NCI-H774 (cell line): ENCODE results near the gene MILR1.
"Not testable (repeated sequence)": the region's sequence is repeated elsewhere in the genome, so short reads cannot be mapped to it uniquely, and the experiment has no call there.

ENCODE experiments used
- DNase-seq: peaks from one replicate; lab custom pipeline; 2025; lab: John Stamatoyannopoulos, UW

MILR1 gene

DNA sequence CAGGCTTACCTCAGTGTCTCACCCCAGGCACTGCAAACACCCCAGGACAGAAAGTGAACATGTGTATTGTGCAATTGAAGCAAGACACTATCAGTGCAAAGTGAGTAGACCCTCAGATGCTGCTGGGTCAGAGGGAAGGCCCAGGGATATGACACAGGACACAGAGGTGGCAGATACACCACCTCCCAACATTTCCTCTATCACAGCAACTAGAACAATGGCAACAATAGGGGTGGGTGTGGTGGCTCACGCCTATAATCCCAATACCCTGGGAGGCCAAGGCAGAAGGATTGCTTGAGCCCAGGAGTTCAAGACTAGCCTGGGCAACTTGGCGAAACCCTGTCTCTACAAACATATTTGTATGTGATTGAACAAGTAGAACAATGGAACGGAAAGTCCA, 22.5 kb downstream of the MILR1 start:
- DNase-seq, result no peak

DNA sequence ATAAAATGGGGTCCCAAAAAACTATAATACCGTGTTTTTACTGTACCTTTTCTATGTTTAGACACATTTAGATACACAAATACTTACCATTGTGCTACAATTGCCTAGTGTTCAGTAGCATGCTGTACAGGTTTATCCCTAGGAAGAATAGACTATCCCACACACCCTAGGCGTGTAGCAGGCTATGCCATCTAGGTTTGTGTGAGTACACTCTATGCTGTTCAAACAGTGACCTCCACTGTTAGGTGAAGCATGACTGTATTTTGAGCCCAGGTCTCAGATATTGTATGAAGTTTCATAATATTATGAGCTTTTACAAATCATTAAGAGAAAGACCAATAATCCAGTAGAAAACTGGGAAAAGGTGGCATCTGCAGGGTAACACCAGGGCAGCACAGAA, 23.6 kb downstream of the MILR1 start:
- DNase-seq, result no peak

GRCh38 chr17:64477849-64478248, 28.9 kb downstream of the MILR1 start:
- DNase-seq, result no peak

DNA sequence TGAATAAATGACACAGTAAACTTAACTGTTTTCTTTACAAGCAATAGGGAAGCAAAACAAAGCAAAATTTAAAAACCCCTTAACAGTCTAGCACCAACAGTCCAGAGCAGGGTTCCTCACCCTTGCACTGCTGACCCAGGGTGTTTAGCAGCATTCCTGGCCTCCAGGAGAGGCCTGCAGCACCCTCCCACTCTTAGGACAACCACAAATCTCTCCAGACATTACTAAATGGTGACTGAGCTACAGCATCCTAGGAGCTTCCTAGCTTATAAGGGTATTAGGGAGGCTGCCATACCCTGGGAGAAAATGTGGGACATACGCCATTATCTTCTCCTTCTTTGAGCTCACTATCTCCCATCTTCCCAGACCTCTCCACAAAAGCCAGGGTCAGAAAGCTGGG, 32.0 kb downstream of the MILR1 start:
- no peak for DNase-seq

GRCh38 chr17:64484380-64484779, 35.5 kb downstream of the MILR1 start:
- DNase-seq, result no peak

- DNase-seq, result no peak
These were observed 39.4 kb downstream of the MILR1 start for GRCh38 chr17:64488301-64488700.

- no peak for DNase-seq
These were observed 42.3 kb downstream of the MILR1 start for GRCh38 chr17:64491034-64491860.

GRCh38 chr17:64491994-64492393, 43.1 kb downstream of the MILR1 start:
- DNase-seq, result no peak

DNA sequence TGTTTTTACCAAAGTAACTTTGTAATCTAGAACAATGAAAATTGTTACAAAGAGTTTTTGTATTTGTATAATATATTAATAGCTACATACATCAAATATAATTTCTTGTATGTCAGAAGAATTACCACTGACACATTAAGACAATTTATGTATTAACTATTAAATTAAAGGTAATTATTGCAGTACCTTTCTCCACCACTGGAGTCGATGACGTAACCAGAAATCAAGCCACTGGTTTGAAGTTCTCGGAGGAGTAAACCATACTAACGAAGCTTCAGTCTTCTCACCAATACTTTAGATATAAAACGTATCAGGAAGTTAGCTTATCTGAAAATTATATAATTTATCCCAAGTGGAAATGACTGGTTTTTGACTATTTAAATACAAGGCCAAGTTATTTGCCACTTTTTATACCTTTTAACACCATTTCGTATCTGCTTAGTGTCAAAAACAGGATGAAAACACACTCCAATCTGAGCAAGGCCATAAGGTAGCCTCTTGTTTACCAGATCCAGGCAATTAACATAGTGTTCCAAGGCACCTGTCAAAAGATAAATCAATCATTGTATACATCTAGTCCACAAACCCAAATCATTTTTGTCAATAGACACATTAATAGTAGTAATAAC, 43.7 kb downstream of the MILR1 start:
- no peak for DNase-seq

GRCh38 chr17:64494121-64494520, 45.2 kb downstream of the MILR1 start:
- DNase-seq, result no peak

- DNase-seq, result not testable (repeated sequence)
These were observed 46.4 kb downstream of the MILR1 start for GRCh38 chr17:64495300-64495699.

- no peak for DNase-seq
These were observed 47.5 kb downstream of the MILR1 start for GRCh38 chr17:64496348-64496785.

- DNase-seq, result peak; percentile 90
These were observed 48.1 kb downstream of the MILR1 start, which contains the start of gene POLG2 for GRCh38 chr17:64496786-64497564. TSS of gene POLG2 (minus strand) at chr17:64497054. CDS start at chr17:64496968, 86 bp downstream.

- DNase-seq, result no peak
These were observed 48.7 kb downstream of the MILR1 start for GRCh38 chr17:64497565-64498035.

DNA sequence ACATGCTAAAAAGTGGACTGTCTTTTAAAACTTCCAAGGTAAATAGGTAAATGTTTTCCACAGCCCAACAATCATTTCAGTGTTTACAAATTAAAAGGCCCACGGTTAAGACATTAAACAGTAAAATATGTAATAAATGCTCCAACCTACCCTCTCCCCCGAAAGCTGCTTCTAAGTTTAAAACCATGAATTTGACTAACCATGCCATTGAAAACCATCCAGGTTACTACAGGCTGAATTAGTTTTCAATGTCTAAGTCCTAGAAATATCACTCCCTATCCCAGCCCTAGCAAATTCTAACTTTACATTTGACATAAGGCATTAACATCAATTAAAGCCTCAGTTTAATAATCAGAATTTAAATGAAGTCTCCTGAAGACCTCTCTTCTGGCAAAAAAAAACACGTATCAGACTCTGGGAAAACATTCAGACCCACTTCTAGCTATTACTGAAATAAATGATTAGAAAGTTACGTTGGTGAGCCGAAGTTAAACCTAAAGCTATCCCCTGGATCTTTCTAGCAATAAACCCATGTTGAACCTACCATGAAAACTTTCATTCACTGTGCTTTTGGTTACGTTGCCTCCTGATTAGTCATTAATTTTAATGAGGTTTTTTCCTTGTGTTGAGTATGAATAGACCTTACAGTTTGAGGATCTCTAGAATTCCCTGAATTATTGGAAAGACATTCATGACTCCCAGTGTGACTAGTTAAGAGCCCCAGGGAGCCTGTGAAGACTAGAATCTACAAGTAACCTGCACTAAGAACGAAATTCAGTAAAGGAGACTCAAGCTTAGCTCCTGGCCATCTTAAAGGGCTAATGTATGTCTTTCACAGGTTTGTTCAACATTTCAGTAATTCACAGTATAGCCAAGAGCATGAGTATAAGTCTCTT, 49.6 kb downstream of the MILR1 start:
- DNase-seq, result no peak

GRCh38 chr17:64499805-64500486, 51.0 kb downstream of the MILR1 start:
- DNase-seq, result no peak

- no peak for DNase-seq
These were observed 51.6 kb downstream of the MILR1 start for GRCh38 chr17:64500487-64500859.

- DNase-seq, result no peak
These were observed 52.2 kb downstream of the MILR1 start for GRCh38 chr17:64500862-64501765.

- no peak for DNase-seq
These were observed 53.1 kb downstream of the MILR1 start for GRCh38 chr17:64502021-64502420.

DNA sequence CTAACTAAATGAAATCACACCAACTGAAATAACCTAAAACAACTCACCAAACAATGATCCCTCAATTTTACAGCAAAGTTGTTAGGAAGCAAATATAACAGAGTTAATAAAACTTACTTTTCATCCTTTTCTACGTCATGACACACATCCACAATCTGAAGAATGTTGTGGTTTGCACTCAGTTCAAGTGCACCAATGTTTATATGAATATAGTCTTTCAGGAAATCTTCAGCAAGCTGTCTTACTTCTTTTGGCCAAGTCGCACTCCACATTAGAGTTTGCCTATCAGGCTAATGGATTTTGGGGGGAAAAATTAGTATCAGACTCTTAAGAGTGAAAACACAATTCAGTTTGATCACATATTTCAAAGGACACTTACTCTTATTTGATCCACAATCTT, 53.9 kb downstream of the MILR1 start:
- DNase-seq, result no peak
